ENCODE data around the gene EXOC3L2. TPM values are rescaled to one million over a fixed set of nuclear protein-coding genes. Genes with fewer than 3 reads are reported as not detected.

EXOC3L2 gene
- total and polyA plus RNA-seq, 2 donors (not counting 3 experiments of a cell fraction or from before 2014, with no cell fraction given), result 0.66 to 1.8 TPM

DNA sequence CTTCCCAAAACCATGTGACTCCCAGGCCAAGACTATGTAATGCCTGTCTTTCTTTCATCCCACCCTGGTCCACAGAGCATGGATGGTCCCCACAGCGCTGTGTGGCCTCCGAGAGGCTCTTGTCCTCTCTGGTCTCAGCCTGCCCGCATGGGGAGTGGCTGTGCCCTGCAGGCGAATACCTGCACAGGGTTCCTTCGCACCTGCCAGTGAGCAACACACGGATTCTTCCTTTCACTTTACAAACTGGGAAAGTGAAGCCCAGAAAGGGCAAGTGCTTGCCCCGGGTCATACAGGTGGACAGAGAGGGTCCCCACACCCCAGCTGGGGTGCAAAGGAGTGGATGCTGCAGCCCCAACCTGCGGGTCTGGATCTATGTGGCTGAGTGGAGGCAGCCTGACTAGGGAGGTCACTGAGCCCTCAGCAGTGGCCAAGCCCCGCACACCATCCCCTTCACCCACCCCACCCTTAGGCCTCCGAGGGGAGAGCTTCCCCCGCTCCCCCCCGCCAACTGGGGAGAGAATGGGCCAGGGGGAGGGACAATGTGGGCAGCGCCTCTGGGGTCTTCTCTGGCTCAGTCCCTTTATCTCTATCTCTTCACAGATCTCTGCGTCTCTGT, 5.1 kb upstream of the EXOC3L2 start:
- Histone ChIP-seq H3K4me1 (ENCODE audit: control insufficient read depth, extremely low read depth, insufficient read depth, low read length) (peaks cover 19% of the 10 kb centered on the region), H3K27ac (ENCODE audit: insufficient read depth, low read depth, low read length) (no peak overlapping the region), H3K9me3 (replicated peaks; ENCODE audit: control insufficient read depth, insufficient read depth, low read length) (no peaks in the 10 kb centered on the region), H4K20me1 (replicated peaks; ENCODE audit: control insufficient read depth, extremely low read depth, insufficient read depth, low read length) (no peaks in the 10 kb centered on the region), H2AFZ (ENCODE audit: low read depth, low read length) (peak overlapping the region; percentile 99), H3K36me3 (ENCODE audit: control insufficient read depth in 2 of 2, extremely low read depth in 1 of 2, insufficient read depth in 2 of 2, low read length in 2 of 2) (peaks cover 0 to 5% of the 10 kb centered on the region in 2 experiments), H3K9ac (replicated peaks; ENCODE audit: extremely low read depth, insufficient read depth, low read length) (peak overlapping the region; percentile 46), H3K9me1 (replicated peaks; ENCODE audit: control insufficient read depth, extremely low read depth, insufficient read depth, low read length) (no peaks in the 10 kb centered on the region), H3K27me3 (ENCODE audit: control insufficient read depth in 2 of 2, insufficient read depth in 2 of 2, low read length in 2 of 2) (no peaks in the 10 kb centered on the region), H3K4me2 (ENCODE audit: insufficient read depth, low read length) (peak overlapping the region; percentile 92), H3K4me3 (replicated peaks in 1 of 3; ENCODE audit: insufficient read depth in 1 of 3, low read depth in 1 of 3, low read length in 3 of 3) (peak overlapping the region; percentile 38 to 74 (median 43)), H3K79me2 (ENCODE audit: control insufficient read depth, insufficient read depth, low read length) (peaks cover 31% of the 10 kb centered on the region)
- no peak for DNase-seq (ENCODE audit: low read depth, low spot score)
- dilution Hi-C loops (cut with MboI; ENCODE audit: extremely low pct_ligation_motif_present, low sequenced_read_pairs) (no loop called here), intact Hi-C loops (cut with micrococcal nuclease) (no loop called here)
- POLR2A ChIA-PET, result no interaction called here
- TF ChIP-seq, protein P1, sequence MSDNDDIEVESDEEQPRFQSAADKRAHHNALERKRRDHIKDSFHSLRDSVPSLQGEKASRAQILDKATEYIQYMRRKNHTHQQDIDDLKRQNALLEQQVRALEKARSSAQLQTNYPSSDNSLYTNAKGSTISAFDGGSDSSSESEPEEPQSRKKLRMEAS (IDR thresholded peaks at IDR 0.05; ENCODE audit: insufficient read depth, insufficient read length), result no peak
- no peak for TF ChIP-seq JUN (IDR thresholded peaks at IDR 0.05; ENCODE audit: borderline replicate concordance, insufficient read depth, insufficient read length, low read depth)
- TF ChIP-seq POLR2AphosphoS5 (IDR thresholded peaks at IDR 0.05; ENCODE audit: insufficient read depth, low read depth, low read length), result no peak
- TF ChIP-seq, protein P2, sequence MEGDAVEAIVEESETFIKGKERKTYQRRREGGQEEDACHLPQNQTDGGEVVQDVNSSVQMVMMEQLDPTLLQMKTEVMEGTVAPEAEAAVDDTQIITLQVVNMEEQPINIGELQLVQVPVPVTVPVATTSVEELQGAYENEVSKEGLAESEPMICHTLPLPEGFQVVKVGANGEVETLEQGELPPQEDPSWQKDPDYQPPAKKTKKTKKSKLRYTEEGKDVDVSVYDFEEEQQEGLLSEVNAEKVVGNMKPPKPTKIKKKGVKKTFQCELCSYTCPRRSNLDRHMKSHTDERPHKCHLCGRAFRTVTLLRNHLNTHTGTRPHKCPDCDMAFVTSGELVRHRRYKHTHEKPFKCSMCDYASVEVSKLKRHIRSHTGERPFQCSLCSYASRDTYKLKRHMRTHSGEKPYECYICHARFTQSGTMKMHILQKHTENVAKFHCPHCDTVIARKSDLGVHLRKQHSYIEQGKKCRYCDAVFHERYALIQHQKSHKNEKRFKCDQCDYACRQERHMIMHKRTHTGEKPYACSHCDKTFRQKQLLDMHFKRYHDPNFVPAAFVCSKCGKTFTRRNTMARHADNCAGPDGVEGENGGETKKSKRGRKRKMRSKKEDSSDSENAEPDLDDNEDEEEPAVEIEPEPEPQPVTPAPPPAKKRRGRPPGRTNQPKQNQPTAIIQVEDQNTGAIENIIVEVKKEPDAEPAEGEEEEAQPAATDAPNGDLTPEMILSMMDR (IDR thresholded peaks at IDR 0.05; ENCODE audit: extremely low read depth in 1 of 2, insufficient read depth in 1 of 2, low read depth in 1 of 2, low read length in 2 of 2), result no peak
- TF ChIP-seq GATA2 (IDR thresholded peaks at IDR 0.05; ENCODE audit: insufficient read depth, insufficient read length, low read depth, low read length), result no peak
- TF ChIP-seq POLR2A (IDR thresholded peaks at IDR 0.05; ENCODE audit: low read depth, low read length), result no peak
- no peak for TF ChIP-seq MYC (IDR thresholded peaks at IDR 0.05; ENCODE audit: low read depth, low read length)
- no peak for TF ChIP-seq FOS (IDR thresholded peaks at IDR 0.05; ENCODE audit: borderline replicate concordance, insufficient read depth, low read length)
- TF ChIP-seq EZH2 (IDR thresholded peaks at IDR 0.05; ENCODE audit: borderline replicate concordance, low read depth, low read length, severe bottlenecking), result no peak
- no peak for FAIRE-seq
- BruUV-seq (replicated peaks), result no TSS peak
- CTCF ChIA-PET, result interaction anchor here (0.7 to 5.0 kb wide), 6 partner anchors 11 to 229 kb away, joined by 3 to 102 read pairs (median 4); no protein-coding TSS in a partner anchor
